Panc1 (cell line): ENCODE results near the gene TARM1. TPM values are rescaled to one million over a fixed set of nuclear protein-coding genes. Genes with fewer than 3 reads are reported as not detected.

Source experiments
- ATAC-seq: fragments of 200-7000 bp; cut with Tn5 transposase; 2 replicates; pipeline ENCODE4 v1.9.1; 2020; ENCODE audit warnings: mild to moderate bottlenecking, moderate library complexity
- BruUV-seq: library from RNA; stranded (reverse); fragments of 400-500 nt; replicated peaks from 2 replicates; lab custom pipeline; 2021; lab: Mats Ljungman, UMichigan
- CTCF ChIA-PET: fragments of 300-600 bp; sonication (Branson Sonifier 250); formaldehyde crosslinking; loops from one replicate; lab custom pipeline; 2022; ENCODE audit warnings: antibody characterized with exemption; lab: Charles Lee
- POLR2A ChIA-PET: fragments of 300-600 bp; sonication (Branson Sonifier 250); formaldehyde crosslinking; loops from one replicate; lab custom pipeline; 2022; ENCODE audit warnings: antibody characterized with exemption; lab: Charles Lee
- DNase-seq: peaks from one replicate; pipeline ENCODE4 v3.0.0-alpha.2; 2010; ENCODE audit warnings: low read depth, low spot score
- H3K27ac ChIP-seq: 2 replicates; pipeline ENCODE4 v1.5.1; 2011; ENCODE audit warnings: mild to moderate bottlenecking, low read length, inconsistent platforms
- H3K27me3 ChIP-seq: fragments of 200-500 bp; sonication (Bioruptor generic); 2 replicates; pipeline ENCODE4 v1.6.0; 2014; ENCODE audit warnings: low read length, inconsistent platforms; ENCODE audit not compliant: control insufficient read depth, insufficient read depth
- H3K36me3 ChIP-seq: fragments of 200-500 bp; sonication (Bioruptor generic); 2 replicates; pipeline ENCODE4 v1.5.1; 2014; ENCODE audit warnings: inconsistent platforms, mild to moderate bottlenecking, low read length, moderate library complexity; ENCODE audit not compliant: control insufficient read depth, insufficient read depth
- H3K4me1 ChIP-seq: 2 replicates; pipeline ENCODE4 v1.5.1; 2011; ENCODE audit warnings: inconsistent platforms, mild to moderate bottlenecking, low read length, moderate library complexity; ENCODE audit not compliant: control insufficient read depth, insufficient read depth
- H3K4me3 ChIP-seq, 2 experiments: 2 replicates each; pipeline ENCODE4 v1.5.1; 2011 to 2012; ENCODE audit warnings: low read depth in 2 of 2, low read length in 2 of 2, mild to moderate bottlenecking in 2 of 2, inconsistent platforms in 1 of 2, moderate library complexity in 1 of 2
- H3K9me3 ChIP-seq: fragments of 200-500 bp; sonication (Bioruptor generic); 2 replicates; pipeline ENCODE4 v1.5.1; 2014; ENCODE audit warnings: low read depth, mild to moderate bottlenecking, inconsistent platforms, low read length, moderate library complexity; ENCODE audit not compliant: control insufficient read depth, insufficient read depth
- CTCF ChIP-seq: fragments of 450-650 bp; IDR thresholded peaks from 2 replicates; pipeline ENCODE4 v1.5.1; 2017; ENCODE audit warnings: mild to moderate bottlenecking
- POLR2AphosphoS5 ChIP-seq: IDR thresholded peaks from 2 replicates; pipeline ENCODE4 v1.6.1; 2012; ENCODE audit warnings: mild to moderate bottlenecking, low read depth, low read length, moderate library complexity
- REST ChIP-seq, 2 experiments: IDR thresholded peaks; 2 replicates each; pipeline ENCODE4 v1.6.1; 2011 to 2012; ENCODE audit warnings: low read depth in 2 of 2, control low read depth in 1 of 2, low read length in 1 of 2, mild to moderate bottlenecking in 1 of 2, moderate library complexity in 1 of 2; ENCODE audit not compliant: insufficient read depth in 1 of 2
- SIN3A ChIP-seq: IDR thresholded peaks from 2 replicates; pipeline ENCODE4 v1.6.1; 2012; ENCODE audit warnings: low read depth, mild to moderate bottlenecking, low read length, moderate library complexity, borderline replicate concordance; ENCODE audit not compliant: insufficient read depth
- TCF7L2 ChIP-seq: IDR thresholded peaks from 2 replicates; pipeline ENCODE4 v1.6.1; 2011; ENCODE audit warnings: mild to moderate bottlenecking, low read depth, low read length, inconsistent platforms
- in situ Hi-C: cut with HindIII; loops from 2 replicates; pipeline ENCODE4 v1.10.0; 2016; ENCODE audit warnings: low sequenced_read_pairs, low pct_unique_long_range_greater_than_20kb
- intact Hi-C: fragments of 100-400 bp; cut with micrococcal nuclease; formaldehyde crosslinking; loops from one replicate; pipeline ENCODE4 v1.10.0; 2022; ENCODE audit not compliant: unreplicated experiment
- total RNA-seq: library from RNA; stranded (reverse); gene quantifications from one replicate; pipeline ENCODE4 v1.2.1, GENCODE V29; 2021; ENCODE audit not compliant: unreplicated experiment

TARM1 gene
- total RNA-seq, 1 experiment from 2014 or later = not detected

- DNase-seq (no peak), ATAC-seq (no peak)
- in situ Hi-C loops (no loop called here), intact Hi-C loops (no loop called here)
- no peaks in the 10 kb centered on the region; the same call in 1 of the 2 replicates for H3K36me3 ChIP-seq
- TF ChIP-seq CTCF = no peak
- no peak for TF ChIP-seq SIN3A
- TF ChIP-seq REST (IDR thresholded peaks at IDR 0.05; ENCODE audit: insufficient read depth in 1 of 2, low read depth in 2 of 2, low read length in 1 of 2) = no peak
- TF ChIP-seq TCF7L2 = no peak
- no peak for TF ChIP-seq POLR2AphosphoS5
- no peaks in the 10 kb centered on the region for H3K27me3 ChIP-seq
- CTCF ChIA-PET = no interaction called here
- POLR2A ChIA-PET = interaction anchor here (0.6 kb wide), 1 partner anchor 313 kb away, joined by 4 read pairs; no protein-coding TSS in a partner anchor
- no peaks in the 10 kb centered on the region for H3K9me3 ChIP-seq
- H3K4me1 ChIP-seq = 0 out of 2 replicates have a peak, but pooled peaks cover 13% of the 10 kb centered on the region
- no peak overlapping the region for H3K4me3 ChIP-seq
- no peak overlapping the region for H3K27ac ChIP-seq
- BruUV-seq = no TSS peak
Measured at GRCh38 chr19:54106716-54107115, 25.6 kb upstream of the TARM1 start.

- no peaks in the 10 kb centered on the region for H3K9me3 ChIP-seq
- CTCF ChIA-PET = no interaction called here
- no peaks in the 10 kb centered on the region for H3K27me3 ChIP-seq
- 0 out of 2 replicates have a peak, but pooled peaks cover 13% of the 10 kb centered on the region for H3K4me1 ChIP-seq
- intact Hi-C loops (no loop called here), in situ Hi-C loops (no loop called here)
- ATAC-seq = no peak
- no peak for TF ChIP-seq CTCF
- no peak for TF ChIP-seq REST (IDR thresholded peaks at IDR 0.05; ENCODE audit: insufficient read depth in 1 of 2, low read depth in 2 of 2, low read length in 1 of 2)
- no peak overlapping the region for H3K27ac ChIP-seq
- no peaks in the 10 kb centered on the region; the same call in 1 of the 2 replicates for H3K36me3 ChIP-seq
- no peak overlapping the region for H3K4me3 ChIP-seq
- DNase-seq = no peak
- POLR2A ChIA-PET = no interaction called here
- BruUV-seq = no TSS peak
Measured at GRCh38 chr19:54105796-54106195, 24.6 kb upstream of the TARM1 start.
